ENCODE data around the gene ELOVL1. TPM values are rescaled to one million over a fixed set of nuclear protein-coding genes. Genes with fewer than 3 reads are reported as not detected.
A peak's percentile ranks its signal among the peaks of the same experiment; 100 is the strongest.

The ELOVL1 gene
- total and polyA plus RNA-seq, 10 of the 15 experiments (the other 5 are each of a cell fraction or from before 2014, with no cell fraction given): 58.5 to 139 (median 89.8) TPM

- no peak for TF ChIP-seq MYB (IDR thresholded peaks at IDR 0.05; ENCODE audit: borderline replicate concordance, low read depth, low read length)
- TF ChIP-seq RUNX3 (IDR thresholded peaks at IDR 0.05; ENCODE audit: low read length): peak; percentile 53
- no peak for TF ChIP-seq HSF1 (IDR thresholded peaks at IDR 0.05; ENCODE audit: low read depth, low read length)
- no peak for TF ChIP-seq STAT1 (conservative IDR thresholded peaks at IDR 0.05)
- TF ChIP-seq CTCF (IDR thresholded peaks at IDR 0.05 in 2 of 3, conservative IDR thresholded peaks at IDR 0.05 in 1 of 3; ENCODE audit: control insufficient read depth in 2 of 3, extremely low read depth in 1 of 3, insufficient read depth in 1 of 3, low read depth in 3 of 3, low read length in 3 of 3): peak in 2 of 3 experiments; percentile 24 to 43; a peak in 4 of 6 replicates
- TF ChIP-seq PBX3 (IDR thresholded peaks at IDR 0.05; ENCODE audit: insufficient replicate concordance, low read depth, low read length): peak; percentile 22
- TF ChIP-seq ZBED1 (IDR thresholded peaks at IDR 0.05; ENCODE audit: borderline replicate concordance): no peak
- TF ChIP-seq CBX3 (IDR thresholded peaks at IDR 0.05; ENCODE audit: borderline replicate concordance, low read depth): no peak
- TF ChIP-seq BCL3 (IDR thresholded peaks at IDR 0.05; ENCODE audit: borderline replicate concordance, insufficient read depth, low read depth, low read length, poor library complexity, severe bottlenecking): no peak
- no peak; the same call in 1 of the 2 replicates for TF ChIP-seq ZBTB40 (IDR thresholded peaks at IDR 0.05; ENCODE audit: borderline replicate concordance)
- TF ChIP-seq CBX5 (IDR thresholded peaks at IDR 0.05; ENCODE audit: low read depth): no peak
- TF ChIP-seq SREBF1 (IDR thresholded peaks at IDR 0.05; ENCODE audit: low read length): no peak
- no peak for TF ChIP-seq RBBP5 (conservative IDR thresholded peaks at IDR 0.05)
- TF ChIP-seq TCF12 (IDR thresholded peaks at IDR 0.05; ENCODE audit: low read depth, low read length): no peak
- peak; percentile 80 for TF ChIP-seq LARP7 (IDR thresholded peaks at IDR 0.05)
Measured at GRCh38 chr1:43367904-43368645, at the start of gene ELOVL1 (continued).
